Panc1 (cell line): Measurements from ENCODE around the gene LRRC31.

Experiments used
- POLR2AphosphoS5 ChIP-seq: IDR thresholded peaks from 2 replicates; pipeline ENCODE4 v1.6.1; 2012; ENCODE audit warnings: mild to moderate bottlenecking, low read depth, low read length, moderate library complexity
- TF ChIP-seq, protein P1 (sequence below): fragments of 450-650 bp; IDR thresholded peaks from 2 replicates; pipeline ENCODE4 v1.5.1; 2017; ENCODE audit warnings: mild to moderate bottlenecking
- TF ChIP-seq, protein P2 (sequence below), 2 experiments: IDR thresholded peaks; 2 replicates each; pipeline ENCODE4 v1.6.1; 2011 to 2012; ENCODE audit warnings: low read depth in 2 of 2, control low read depth in 1 of 2, low read length in 1 of 2, mild to moderate bottlenecking in 1 of 2, moderate library complexity in 1 of 2; ENCODE audit not compliant: insufficient read depth in 1 of 2

- TF ChIP-seq, protein P1, sequence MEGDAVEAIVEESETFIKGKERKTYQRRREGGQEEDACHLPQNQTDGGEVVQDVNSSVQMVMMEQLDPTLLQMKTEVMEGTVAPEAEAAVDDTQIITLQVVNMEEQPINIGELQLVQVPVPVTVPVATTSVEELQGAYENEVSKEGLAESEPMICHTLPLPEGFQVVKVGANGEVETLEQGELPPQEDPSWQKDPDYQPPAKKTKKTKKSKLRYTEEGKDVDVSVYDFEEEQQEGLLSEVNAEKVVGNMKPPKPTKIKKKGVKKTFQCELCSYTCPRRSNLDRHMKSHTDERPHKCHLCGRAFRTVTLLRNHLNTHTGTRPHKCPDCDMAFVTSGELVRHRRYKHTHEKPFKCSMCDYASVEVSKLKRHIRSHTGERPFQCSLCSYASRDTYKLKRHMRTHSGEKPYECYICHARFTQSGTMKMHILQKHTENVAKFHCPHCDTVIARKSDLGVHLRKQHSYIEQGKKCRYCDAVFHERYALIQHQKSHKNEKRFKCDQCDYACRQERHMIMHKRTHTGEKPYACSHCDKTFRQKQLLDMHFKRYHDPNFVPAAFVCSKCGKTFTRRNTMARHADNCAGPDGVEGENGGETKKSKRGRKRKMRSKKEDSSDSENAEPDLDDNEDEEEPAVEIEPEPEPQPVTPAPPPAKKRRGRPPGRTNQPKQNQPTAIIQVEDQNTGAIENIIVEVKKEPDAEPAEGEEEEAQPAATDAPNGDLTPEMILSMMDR, result no peak
- TF ChIP-seq POLR2AphosphoS5, result no peak
- TF ChIP-seq, protein P2, sequence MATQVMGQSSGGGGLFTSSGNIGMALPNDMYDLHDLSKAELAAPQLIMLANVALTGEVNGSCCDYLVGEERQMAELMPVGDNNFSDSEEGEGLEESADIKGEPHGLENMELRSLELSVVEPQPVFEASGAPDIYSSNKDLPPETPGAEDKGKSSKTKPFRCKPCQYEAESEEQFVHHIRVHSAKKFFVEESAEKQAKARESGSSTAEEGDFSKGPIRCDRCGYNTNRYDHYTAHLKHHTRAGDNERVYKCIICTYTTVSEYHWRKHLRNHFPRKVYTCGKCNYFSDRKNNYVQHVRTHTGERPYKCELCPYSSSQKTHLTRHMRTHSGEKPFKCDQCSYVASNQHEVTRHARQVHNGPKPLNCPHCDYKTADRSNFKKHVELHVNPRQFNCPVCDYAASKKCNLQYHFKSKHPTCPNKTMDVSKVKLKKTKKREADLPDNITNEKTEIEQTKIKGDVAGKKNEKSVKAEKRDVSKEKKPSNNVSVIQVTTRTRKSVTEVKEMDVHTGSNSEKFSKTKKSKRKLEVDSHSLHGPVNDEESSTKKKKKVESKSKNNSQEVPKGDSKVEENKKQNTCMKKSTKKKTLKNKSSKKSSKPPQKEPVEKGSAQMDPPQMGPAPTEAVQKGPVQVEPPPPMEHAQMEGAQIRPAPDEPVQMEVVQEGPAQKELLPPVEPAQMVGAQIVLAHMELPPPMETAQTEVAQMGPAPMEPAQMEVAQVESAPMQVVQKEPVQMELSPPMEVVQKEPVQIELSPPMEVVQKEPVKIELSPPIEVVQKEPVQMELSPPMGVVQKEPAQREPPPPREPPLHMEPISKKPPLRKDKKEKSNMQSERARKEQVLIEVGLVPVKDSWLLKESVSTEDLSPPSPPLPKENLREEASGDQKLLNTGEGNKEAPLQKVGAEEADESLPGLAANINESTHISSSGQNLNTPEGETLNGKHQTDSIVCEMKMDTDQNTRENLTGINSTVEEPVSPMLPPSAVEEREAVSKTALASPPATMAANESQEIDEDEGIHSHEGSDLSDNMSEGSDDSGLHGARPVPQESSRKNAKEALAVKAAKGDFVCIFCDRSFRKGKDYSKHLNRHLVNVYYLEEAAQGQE (IDR thresholded peaks at IDR 0.05; ENCODE audit: insufficient read depth in 1 of 2, low read depth in 2 of 2, low read length in 1 of 2), result no peak
Measured at GRCh38 chr3:169792359-169792758, 77.4 kb downstream of the LRRC31 start.
